GM18507 (cell line): ENCODE data around the gene SDK1.
"Not testable (repeated sequence)": the region's sequence is repeated elsewhere in the genome, so short reads cannot be mapped to it uniquely, and the experiment has no call there.

Experiments
- DNase-seq: peaks from one replicate; pipeline ENCODE4 v3.0.0; 2011; ENCODE audit warnings: low read depth; ENCODE audit not compliant: insufficient read length; ENCODE audit errors: extremely low spot score
- FAIRE-seq: peaks from 2 replicates; lab custom pipeline; 2011; peaks lifted over from hg19 to GRCh38; lab: Jason Lieb, UNC

Gene SDK1

DNA sequence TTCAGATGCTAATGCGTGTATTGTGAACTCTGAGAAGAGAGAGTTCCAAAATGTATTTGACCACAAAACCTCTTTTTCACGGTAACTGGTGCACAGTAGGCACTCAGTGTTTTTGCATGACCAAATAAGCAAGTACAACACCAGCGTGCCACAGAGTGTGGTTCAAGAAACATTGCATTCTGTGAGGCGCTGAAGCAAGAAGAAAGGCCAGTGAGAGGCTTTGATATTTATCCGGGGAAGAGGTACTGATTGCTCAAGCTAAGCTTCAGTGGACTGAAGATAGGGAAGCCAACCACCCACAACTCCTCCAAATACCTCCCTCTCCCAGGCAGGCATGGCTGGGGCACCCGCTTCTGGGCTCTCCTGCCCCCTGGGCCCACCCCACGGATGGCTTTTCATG lies 611.2 kb downstream of the SDK1 start:
- DNase-seq (no peak), FAIRE-seq (no peak)

DNA sequence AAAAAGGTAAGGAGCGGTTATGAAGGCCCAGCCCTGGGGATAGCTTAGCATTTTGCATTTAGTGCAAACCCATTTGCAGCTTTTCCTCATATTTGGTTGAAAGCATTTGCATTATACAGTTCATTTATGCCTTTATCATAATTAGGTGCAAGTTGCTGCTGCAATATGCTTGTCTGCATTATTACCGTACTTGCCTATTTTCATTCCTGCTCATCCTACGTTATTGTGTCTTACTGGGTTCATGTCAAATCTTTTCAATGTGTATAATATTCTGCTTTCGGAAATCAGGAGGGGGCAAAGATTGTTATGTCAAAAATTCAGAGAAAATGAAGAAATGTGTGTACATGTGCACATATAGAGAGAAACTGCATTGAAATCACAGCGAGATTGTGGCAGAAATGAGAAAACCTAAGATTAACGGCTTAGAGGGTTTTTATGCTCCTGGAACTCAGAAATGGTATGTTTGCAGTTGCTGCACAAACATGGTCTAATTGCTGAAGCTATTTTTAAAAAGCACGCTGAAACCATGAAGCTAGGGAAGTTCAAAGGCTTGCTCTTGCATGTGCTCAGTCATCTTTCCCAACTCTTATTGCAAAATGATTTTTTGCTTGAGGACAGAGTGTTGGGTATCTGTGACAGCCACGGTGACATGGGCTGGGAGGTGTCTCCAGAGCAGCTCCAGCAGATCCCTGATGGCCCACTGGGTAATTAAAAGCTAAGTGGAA lies 613.2 kb downstream of the SDK1 start:
- FAIRE-seq (no peak), DNase-seq (no peak)

DNA sequence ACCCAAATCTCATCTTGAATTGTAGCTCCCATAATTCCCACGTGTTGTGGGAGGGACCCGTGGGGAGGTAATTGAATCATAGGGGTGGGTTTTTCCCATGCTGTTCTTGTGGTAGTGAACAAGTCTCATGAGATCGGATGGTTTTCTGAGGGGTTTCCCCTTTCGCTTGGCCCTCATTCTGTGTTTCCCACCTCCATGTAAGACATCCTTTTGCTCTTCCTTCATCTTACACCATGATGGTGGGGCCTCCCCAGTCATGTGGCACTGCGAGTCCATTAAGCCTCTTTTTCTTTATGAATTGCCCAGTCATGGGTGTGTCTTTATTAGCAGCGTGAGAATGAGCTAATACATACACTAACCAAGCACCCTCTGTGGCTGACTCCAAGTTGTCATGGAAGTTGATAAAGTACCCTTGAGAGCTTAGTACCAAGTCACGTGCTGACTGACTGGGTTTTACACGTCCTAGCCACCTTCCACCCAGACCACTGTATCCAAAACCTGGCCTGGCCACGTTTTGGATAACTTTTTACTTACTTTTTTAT lies 614.4 kb downstream of the SDK1 start:
- DNase-seq (no peak), FAIRE-seq (no peak)

DNA sequence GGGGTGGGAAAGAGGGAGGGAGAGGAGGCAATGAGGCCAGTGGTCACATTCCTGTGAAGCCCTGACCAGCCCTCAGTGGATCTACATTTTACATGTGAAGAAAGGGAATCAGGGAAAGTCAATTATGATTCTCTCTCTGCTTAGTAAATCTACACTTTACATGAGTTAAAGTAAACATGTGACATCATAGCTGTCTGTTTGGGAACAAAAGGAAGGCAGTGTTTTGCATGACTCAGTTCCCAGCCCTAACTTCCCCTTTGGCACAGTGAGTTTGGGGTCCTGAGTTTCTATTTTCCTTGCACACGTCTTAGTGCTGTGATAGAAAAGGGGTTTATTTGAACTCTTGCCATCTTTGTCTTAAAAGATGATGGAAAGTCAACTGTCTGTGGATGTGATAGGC lies 615.1 kb downstream of the SDK1 start:
- no peak for DNase-seq
- no peak for FAIRE-seq

DNA sequence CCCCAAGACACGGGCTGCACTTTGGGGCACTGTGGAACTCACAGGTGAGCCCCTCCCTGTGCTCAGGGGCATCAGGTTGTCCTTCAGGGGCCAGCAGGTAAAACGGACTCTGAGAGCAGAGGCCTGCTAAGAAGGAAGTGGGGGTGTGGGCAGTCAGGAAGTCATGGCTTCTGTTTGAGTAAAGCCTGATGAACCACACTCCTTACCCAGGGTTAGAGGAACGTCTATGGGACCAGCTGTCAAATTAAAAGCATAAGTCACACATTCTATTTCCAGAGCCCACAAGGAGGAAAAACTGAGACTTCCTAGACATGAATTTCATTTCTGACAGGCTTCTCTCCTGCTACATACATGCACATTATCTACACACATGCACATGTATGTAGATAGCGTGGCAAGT lies 616.4 kb downstream of the SDK1 start:
- FAIRE-seq (no peak), DNase-seq (no peak)

DNA sequence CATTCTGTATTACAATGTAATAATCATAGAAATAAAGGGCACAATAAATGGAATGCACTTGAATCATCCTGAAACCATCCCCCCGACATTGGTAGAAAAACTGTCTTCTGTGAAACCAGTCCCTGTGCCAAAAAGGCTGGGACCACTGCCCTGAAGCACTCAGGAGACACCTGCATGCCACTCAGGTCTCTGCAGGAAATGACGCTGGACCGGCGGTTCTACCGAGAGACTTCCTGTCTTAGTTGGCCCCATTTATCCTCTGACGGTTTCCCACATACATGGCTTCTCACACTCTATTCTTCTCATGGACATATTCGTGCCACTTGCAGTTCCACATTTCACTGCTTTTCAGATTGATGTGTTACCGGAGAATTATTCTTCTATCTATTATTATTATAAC lies 617.5 kb downstream of the SDK1 start:
- FAIRE-seq (no peak), DNase-seq (no peak)

DNA sequence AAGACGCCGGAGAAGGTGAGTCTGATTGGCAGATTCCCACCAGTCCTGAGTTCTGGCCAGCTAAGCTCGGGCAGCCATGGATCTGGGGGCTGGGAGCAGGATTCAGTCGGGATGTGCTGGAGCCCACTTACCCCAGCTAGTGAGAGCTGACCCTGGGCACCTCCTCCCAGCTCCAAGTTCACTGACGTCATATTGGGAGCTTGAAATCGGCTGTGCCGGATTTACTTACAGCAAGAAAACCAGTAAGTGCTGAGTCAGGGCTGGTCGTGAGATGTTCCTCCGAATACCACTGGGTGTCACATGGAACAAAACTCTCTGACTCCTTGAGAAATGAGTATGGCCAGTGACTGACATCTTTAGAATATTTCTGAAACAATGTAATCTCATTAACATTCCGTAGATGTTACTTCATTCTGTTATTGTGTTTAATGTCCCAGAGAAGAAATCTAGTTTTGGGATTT lies 621.2 kb downstream of the SDK1 start:
- DNase-seq: no peak
- no peak for FAIRE-seq

DNA sequence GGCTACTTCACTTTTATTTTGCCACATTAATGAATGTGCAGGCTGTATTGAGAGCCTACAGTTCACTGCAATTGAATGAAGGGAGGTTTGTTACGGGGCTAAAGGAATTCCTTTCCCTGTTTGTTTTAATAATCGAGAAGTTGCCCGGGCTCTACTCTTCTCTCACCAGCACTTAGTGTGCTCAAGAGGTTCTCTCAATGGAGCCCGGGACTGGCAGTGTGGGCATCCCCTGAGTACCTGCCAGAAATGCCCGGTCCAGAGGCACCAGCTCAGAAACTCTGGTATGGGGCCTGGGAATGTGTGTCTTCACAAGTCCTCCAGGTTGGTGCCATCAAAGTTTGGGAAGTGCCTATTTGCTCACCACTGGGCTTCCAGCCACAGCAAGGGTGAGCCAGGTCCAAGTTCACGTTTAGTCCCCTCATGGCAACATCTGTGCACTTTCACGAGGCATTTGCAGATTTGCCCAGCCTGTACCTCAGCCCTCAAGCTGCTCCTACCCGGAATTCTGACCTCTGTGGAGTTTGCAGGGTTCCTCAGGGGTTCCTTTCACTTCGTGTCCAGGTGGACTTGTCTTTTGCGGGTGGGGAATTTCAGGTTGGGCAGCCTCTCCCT lies 622.4 kb downstream of the SDK1 start:
- no peak for FAIRE-seq
- no peak for DNase-seq

DNA sequence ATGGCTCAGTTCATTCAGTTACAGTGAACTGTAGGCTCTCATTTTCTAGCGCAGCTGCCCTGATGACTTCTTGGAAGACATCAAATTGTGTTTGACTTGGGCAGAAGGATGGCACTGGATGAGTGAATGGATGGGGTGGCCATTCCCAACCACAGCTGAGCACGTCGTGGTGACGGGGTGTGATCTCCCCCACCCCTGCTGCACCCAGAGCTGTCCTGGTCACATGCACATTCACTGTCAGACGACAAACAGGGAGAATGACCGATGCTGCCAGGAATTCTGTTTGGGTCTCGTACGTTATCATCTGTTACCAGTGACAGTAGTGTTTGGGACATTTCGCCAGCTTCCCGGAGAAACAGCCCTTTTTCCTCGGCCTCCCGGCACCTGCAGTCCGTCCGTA lies 623.2 kb downstream of the SDK1 start:
- DNase-seq: no peak

DNA sequence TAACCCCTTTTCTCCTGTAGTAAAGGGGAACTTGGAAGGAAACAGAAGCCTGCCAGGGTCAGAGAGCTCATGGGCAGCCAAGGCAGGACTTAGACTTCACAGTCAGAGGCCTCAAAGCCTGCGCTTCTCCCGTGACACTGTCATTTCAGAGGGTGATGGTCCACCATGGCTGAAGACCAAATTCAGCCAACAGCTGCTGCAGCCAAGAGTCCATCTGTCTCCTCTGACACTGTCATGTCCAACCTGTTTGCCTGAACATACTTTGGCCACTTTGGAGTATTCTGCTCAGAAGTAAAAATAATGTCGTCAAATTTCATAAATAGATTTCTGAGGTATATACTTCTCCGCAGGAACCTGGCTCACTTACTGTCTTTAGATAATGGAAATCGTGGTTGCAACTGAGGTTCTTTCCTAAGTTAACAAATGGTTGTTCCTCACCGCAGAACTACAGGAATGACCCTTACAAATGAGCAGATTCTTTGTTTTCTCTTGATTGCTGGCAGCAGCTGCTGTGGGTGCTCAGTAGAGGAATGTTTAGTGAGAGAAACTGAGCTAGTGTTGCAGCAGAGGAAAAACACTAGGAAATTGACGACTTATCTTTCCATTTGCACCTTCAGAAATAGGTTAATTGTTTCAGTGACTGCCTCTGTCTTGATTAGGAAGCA lies 626.5 kb downstream of the SDK1 start:
- DNase-seq: no peak
- FAIRE-seq: no peak

More for the DNA sequence above, 623.2 kb downstream of the SDK1 start:
- FAIRE-seq: no peak

DNA sequence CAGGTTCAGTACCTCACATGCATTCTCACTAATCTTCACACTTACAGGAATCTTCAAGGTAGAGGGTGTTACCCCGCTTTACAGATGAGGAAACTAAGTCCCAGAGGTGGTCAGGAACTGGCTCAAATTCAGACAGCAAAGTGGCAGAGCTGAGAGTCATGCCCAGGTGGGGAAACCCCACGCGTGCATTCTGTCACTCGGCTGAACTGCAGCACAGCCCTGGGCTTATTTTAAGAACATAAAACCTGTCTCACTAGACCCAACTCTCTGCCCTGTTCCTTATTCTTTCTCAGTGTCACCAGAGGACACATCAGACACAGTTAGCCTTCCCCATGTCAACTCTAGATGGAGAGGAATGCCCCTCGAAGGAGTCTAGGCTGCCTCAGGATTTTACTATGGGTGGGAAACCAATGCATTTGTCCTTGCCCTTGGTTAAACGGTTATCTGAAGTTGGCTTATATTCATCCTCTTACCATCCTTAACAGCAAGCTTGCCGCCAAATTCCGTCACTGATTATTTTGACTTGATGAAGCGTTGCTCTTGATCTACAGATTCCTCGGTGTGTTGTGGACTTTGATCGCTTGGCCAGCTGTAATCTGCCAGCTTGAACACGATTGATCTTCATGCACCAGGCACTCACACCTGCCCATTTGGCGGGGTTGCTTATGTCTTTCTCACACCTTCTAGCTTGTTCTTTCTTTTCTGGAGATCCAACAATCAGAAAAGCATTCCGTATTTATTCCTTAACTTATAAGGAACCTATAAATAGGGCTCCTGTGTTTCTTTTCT lies 627.9 kb downstream of the SDK1 start:
- FAIRE-seq: no peak
- DNase-seq: no peak

DNA sequence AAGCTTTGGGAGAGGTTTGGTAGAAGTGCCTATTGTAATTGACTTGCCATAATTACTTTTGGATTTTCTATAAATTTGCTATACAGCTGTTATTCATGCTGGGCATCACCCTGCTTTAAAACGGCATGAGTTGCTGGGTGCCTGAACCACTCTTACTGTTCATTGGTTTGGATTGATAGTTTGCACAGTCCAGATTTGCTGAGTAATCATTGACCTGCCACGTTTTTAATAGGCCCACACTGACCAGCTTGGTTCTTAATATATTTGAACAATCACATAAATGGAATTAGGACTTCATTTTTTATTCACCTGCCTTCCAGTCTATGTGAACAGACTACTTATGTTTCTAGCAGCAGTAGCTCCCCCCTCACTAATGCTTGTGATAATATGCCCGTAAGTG lies 630.8 kb downstream of the SDK1 start:
- DNase-seq: no peak
- no peak for FAIRE-seq

DNA sequence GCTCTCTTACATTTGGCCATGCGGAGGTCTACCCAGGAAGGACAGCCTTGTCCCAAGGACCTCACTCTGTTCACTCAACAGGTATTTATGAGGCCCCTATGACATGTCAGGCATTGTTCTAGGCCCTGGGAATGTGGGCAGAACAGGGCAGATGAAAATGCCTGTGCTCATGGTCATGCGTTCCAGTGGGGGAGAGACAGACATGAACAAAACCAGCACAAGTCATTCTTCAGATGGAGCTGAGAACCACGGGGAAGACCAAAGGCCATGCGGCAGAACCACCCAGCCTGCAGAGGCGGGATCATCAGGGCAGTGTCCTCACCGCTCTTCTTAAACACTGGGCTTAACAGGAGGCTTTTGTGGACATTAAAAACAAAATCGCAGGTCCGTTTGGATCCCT lies 636.1 kb downstream of the SDK1 start:
- DNase-seq (no peak), FAIRE-seq (no peak)

DNA sequence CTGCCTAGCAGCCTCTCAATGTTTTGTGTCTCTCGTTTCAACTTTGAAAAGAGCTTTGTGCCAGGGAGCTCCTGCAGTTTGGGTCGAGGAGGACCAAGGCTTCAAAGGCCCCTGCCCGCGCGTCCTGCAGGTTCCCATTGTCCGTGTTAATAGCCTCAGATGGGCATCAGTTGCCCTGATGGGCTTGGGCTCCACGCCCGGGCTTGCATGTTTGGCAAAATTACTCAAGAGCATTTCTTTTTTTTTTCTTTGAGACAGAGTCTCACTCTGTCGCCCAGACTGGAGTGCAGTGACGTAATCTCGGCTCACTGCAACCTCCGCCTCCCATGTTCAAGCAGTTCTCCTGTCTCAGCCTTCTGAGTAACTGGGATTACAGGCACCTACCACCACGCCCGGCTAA lies 636.6 kb downstream of the SDK1 start:
- FAIRE-seq (no peak), DNase-seq (no peak)

DNA sequence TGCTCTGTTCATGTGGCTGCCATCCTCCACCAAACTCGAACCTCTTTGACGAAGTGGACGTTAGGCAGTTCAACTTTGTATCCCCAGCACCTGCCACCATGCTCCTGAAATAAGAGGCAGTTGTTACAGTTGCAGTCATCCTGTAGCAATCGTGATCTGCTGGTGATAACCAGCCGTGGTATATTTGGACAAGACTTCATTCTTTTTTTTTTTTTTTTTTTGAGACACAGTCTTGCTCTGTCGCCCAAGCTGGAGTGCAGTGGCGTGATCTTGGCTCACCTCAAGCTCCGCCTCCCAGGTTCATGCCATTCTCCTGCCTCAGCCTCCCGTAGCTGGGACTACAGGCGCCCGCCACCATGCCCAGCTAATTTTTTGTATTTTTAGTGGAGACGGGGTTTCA lies 640.7 kb downstream of the SDK1 start:
- FAIRE-seq: not testable (repeated sequence)

DNA sequence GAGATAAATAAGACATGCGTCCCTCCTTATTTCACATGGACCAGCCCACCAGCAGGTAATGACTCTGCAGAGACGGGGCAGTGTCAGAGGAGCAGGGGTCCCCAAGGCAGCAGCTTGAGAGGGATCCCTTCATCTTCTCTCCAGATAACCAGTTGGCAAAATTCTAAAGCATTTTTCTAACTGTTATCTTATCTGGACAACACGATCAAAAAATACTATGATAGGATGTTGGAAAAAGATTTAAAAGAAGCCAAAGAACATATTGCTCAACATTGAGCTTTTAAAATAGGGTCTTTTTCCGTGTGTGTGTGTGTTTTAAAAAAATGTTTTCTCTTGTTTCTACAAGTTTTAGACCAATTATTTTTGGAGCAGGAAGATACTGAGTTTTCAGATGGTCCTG lies 641.2 kb downstream of the SDK1 start:
- FAIRE-seq: no peak
- DNase-seq: no peak

More for the DNA sequence above, 640.7 kb downstream of the SDK1 start:
- not testable (repeated sequence) for DNase-seq

DNA sequence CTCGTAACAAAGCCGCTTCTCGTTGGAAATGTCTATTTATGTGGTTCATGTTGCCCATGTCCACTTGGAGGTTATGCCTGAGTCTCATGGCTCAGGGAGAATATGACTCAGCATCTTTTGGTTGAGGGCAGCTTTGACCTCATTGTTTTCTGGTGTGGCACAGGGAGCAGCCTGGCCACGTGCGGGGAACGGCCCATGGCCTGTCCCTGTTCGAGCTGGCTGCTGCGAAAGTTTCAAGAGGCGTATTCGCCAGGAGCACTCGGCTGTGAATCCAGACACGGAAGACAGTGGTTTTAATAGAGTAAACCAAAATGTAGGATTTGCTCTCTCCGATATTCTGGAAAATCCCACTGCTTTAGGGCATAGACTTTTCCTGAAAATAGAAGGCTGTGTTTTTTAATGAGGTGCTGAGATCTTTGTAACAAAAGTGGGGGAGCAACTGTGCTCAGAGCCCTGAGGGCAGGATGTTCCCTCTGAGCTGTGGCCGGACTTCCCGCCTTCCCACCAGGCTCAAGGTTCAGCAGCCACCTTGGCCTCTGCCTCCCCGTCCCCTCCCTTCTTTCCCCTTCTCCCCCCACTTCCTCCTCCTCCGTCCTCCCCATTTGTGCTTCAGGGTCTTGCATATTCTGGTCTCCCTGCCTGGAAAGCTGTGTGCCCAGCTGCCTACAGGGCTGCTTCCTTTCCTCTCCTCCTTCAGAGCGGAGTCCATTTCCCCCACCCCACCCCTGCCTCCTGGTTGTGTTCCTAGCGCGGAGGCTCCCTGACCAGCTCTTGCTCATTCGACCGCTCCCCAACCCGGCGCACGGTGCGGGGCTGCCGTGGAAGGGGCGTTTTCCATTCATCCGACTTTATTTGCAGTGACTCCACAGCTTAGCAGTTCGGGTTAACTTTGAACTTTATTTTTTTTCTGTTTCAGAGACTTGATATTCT lies 642.0 kb downstream of the SDK1 start:
- DNase-seq: no peak
- no peak for FAIRE-seq

DNA sequence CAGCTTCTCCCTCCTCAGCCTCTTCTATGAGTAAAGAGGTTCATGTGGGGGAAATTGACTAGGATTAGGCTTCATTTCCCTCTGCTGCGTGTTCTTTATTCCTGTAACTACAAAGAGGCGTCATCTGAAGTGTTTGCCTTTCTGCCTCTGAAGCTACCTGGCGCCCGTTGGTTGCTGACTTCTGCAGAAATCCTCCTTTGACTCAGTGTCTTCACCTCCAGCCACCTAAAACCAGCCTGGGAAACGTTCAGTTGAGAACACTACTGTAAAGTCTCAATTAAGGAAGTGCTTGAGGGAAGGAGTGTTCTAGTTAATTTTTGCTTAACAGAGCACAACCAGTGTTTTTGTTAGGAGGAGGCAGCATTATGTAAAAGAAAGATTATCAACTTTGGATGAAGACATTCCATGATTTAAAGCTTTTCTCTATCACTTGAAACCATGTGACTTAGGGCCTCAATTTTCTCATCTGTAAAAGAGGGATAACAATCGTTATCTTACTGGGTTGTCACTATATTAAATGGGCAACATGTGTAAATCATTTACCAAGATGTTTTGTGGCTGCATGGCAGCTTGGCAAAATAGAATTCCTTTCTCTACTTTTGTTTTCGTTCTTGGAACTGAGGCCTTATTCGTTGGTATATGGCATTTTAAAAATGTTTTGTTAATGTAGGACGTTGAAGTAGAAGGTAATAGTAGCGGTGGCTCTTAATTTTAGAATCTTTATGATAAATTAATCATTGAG lies 642.9 kb downstream of the SDK1 start:
- FAIRE-seq (no peak), DNase-seq (no peak)
